Tibial artery (tissue), 4 donors: ENCODE results near the gene CMKLR1.
A peak's percentile ranks its signal among the peaks of the same experiment; 100 is the strongest.

ENCODE experiments used
- DNase-seq, 2 donors: peaks; one replicate each; pipeline ENCODE4 v3.0.0-alpha.2; 2019
- H3K27ac ChIP-seq, 2 donors: fragments of 200-600 bp; sonication (generic) in 1 of 2; 1 replicate in 1 of 2; 2 replicates in 1 of 2; pipeline ENCODE4 v1.5.1; 2018 to 2019; ENCODE audit warnings: mild to moderate bottlenecking in 1 of 2
- H3K27me3 ChIP-seq, 2 donors: fragments of 200-600 bp; sonication (generic) in 1 of 2; one replicate each; pipeline versions ENCODE4 v1.5.1 to v1.6.0; 2016 to 2019
- H3K36me3 ChIP-seq, 3 donors: fragments of 200-600 bp; sonication (generic) in 2 of 3; one replicate each; pipeline ENCODE4 v1.5.1; 2016 to 2019; ENCODE audit warnings: mild to moderate bottlenecking in 2 of 3
- H3K4me1 ChIP-seq, 4 donors: fragments of 200-600 bp; sonication (generic) in 2 of 4; 1 replicate in 3 of 4; 2 replicates in 1 of 4; pipeline ENCODE4 v1.5.1; 2016 to 2019
- H3K4me3 ChIP-seq, 2 donors: fragments of 200-600 bp; sonication (generic) in 1 of 2; 1 replicate in 1 of 2; 2 replicates in 1 of 2; pipeline ENCODE4 v1.5.1; 2018 to 2019; ENCODE audit warnings: mild to moderate bottlenecking in 2 of 2
- H3K9me3 ChIP-seq, 3 donors: fragments of 200-600 bp; sonication (generic) in 1 of 3; one replicate each; pipeline ENCODE4 v1.5.1; 2016 to 2019
- intact Hi-C: fragments of 100-400 bp; cut with DNase I; formaldehyde crosslinking; loops from one replicate; pipeline ENCODE4 v1.15.0; 2023; ENCODE audit warnings: low total_unique reads
- TF ChIP-seq, protein P1 (sequence below), 2 experiments: fragments of 200-600 bp in 1 of 2; fragments of 450-650 bp in 1 of 2; IDR thresholded peaks; one replicate each; pipeline ENCODE4 v1.5.1; 2017 to 2019; ENCODE audit warnings: antibody characterized with exemption in 2 of 2, mild to moderate bottlenecking in 1 of 2, moderate library complexity in 1 of 2

The CMKLR1 gene

GRCh38 chr12:108374596-108375320 lies 35.6 kb upstream of the CMKLR1 start:
- Histone ChIP-seq H3K36me3 (no peaks in the 10 kb centered on the region), H3K27me3 (no peaks in the 10 kb centered on the region), H3K27ac (no peak overlapping the region), H3K9me3 (peaks cover 0 to 5% (median 0%) of the 10 kb centered on the region in 3 donors), H3K4me1 (peaks cover 0 to 18% (median 3%) of the 10 kb centered on the region in 4 donors), H3K4me3 (no peak overlapping the region)
- DNase-seq: no peak
- TF ChIP-seq, protein P1, sequence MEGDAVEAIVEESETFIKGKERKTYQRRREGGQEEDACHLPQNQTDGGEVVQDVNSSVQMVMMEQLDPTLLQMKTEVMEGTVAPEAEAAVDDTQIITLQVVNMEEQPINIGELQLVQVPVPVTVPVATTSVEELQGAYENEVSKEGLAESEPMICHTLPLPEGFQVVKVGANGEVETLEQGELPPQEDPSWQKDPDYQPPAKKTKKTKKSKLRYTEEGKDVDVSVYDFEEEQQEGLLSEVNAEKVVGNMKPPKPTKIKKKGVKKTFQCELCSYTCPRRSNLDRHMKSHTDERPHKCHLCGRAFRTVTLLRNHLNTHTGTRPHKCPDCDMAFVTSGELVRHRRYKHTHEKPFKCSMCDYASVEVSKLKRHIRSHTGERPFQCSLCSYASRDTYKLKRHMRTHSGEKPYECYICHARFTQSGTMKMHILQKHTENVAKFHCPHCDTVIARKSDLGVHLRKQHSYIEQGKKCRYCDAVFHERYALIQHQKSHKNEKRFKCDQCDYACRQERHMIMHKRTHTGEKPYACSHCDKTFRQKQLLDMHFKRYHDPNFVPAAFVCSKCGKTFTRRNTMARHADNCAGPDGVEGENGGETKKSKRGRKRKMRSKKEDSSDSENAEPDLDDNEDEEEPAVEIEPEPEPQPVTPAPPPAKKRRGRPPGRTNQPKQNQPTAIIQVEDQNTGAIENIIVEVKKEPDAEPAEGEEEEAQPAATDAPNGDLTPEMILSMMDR (IDR thresholded peaks at IDR 0.05): no peak
- intact Hi-C loops: no loop called here

GRCh38 chr12:108373111-108373510 lies 34.0 kb upstream of the CMKLR1 start:
- no peak for DNase-seq
- TF ChIP-seq, protein P1 (IDR thresholded peaks at IDR 0.05): no peak
- Histone ChIP-seq H3K4me1 (peaks cover 0 to 18% (median 3%) of the 10 kb centered on the region in 4 donors), H3K9me3 (peaks cover 0 to 5% (median 0%) of the 10 kb centered on the region in 3 donors), H3K4me3 (no peak overlapping the region), H3K27ac (no peak overlapping the region), H3K36me3 (no peaks in the 10 kb centered on the region), H3K27me3 (no peaks in the 10 kb centered on the region)
- intact Hi-C loops: no loop called here

- intact Hi-C loops: no loop called here
- Histone ChIP-seq H3K4me1 (peaks cover 0 to 18% (median 3%) of the 10 kb centered on the region in 4 donors), H3K27ac (peak overlapping the region; percentile 39 to 49), H3K9me3 (peaks cover 0 to 5% (median 0%) of the 10 kb centered on the region in 3 donors), H3K36me3 (no peaks in the 10 kb centered on the region), H3K27me3 (no peaks in the 10 kb centered on the region), H3K4me3 (no peak overlapping the region)
- DNase-seq: peak; percentile 68 to 81
- TF ChIP-seq, protein P1 (IDR thresholded peaks at IDR 0.05): no peak
Measured at GRCh38 chr12:108371801-108372344, 32.8 kb upstream of the CMKLR1 start.

DNA sequence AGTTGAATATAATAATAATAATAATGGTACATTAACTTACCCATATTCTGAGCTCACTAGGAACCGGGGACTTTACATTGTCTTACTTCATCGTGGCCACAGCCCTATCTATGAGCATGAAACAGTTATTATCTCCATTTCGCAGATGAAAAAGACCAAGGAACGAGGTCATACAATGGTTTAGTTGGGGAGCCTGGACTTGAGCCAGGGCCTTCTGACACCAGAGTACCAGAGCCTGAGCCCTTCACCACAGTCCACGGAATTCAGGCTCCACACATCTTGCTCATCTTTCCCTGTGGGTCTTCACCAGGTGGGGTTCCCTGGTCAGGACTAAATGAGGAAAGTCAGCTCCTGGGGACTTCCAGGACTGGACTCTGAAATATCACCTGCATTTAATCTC lies 31.3 kb upstream of the CMKLR1 start:
- TF ChIP-seq, protein P1 (IDR thresholded peaks at IDR 0.05): no peak
- Histone ChIP-seq H3K27ac (peak overlapping the region in 1 of 2 donors; percentile 41), H3K36me3 (no peaks in the 10 kb centered on the region), H3K4me3 (no peak overlapping the region), H3K4me1 (peaks cover 0 to 18% (median 3%) of the 10 kb centered on the region in 4 donors), H3K27me3 (no peaks in the 10 kb centered on the region), H3K9me3 (peaks cover 0 to 5% (median 0%) of the 10 kb centered on the region in 3 donors)
- no peak for DNase-seq
- intact Hi-C loops: no loop called here

GRCh38 chr12:108369736-108370396 lies 30.8 kb upstream of the CMKLR1 start:
- intact Hi-C loops: no loop called here
- H3K27me3 ChIP-seq: no peaks in the 10 kb centered on the region
- peaks cover 0 to 18% (median 3%) of the 10 kb centered on the region in 4 donors for H3K4me1 ChIP-seq
- no peaks in the 10 kb centered on the region for H3K36me3 ChIP-seq
- TF ChIP-seq, protein P1 (IDR thresholded peaks at IDR 0.05): no peak
- H3K9me3 ChIP-seq: peaks cover 0 to 5% (median 0%) of the 10 kb centered on the region in 3 donors
- DNase-seq: no peak
- H3K4me3 ChIP-seq: no peak overlapping the region
- H3K27ac ChIP-seq: no peak overlapping the region
